NOMO-1 treated with dmso at 0.1 percent for 144 hours (cell line): Measurements from ENCODE around the gene RHCG.
A peak's percentile ranks its signal among the peaks of the same experiment; 100 is the strongest.

Experiments used
- DNase-seq: peaks from one replicate; lab custom pipeline; 2025; ENCODE audit not compliant: unreplicated experiment; lab: John Stamatoyannopoulos, UW

RHCG gene

DNA sequence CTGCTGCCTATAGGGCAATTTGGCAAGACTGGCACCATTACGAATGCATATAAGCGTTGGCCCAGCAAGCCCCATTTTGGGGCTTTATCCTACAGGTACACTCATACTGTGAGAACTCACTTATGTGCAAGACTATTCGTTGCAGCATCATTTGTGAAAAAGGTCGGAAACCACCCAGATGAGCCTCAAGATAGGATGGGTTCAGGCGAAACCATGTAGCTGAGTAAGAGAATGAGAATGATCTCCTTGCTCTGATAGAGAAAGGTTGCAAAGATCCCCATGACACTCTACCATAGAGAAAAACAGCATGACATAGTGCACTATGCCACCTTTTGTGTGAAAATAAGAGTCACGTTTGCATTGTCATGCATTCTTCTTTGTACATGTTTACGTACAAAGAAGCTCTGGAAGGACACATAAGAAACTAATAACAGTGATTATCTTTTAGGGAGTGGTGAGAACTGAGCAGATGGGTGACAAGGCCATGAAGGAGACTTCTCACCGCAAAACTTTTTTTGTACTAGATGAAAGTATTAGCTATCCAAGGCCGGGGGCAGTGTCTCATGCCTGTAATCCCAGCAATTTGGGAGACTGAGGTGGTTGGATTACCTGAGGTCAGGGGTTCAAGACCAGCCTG, 50.0 kb downstream of the RHCG start:
- DNase-seq, result no peak

DNA sequence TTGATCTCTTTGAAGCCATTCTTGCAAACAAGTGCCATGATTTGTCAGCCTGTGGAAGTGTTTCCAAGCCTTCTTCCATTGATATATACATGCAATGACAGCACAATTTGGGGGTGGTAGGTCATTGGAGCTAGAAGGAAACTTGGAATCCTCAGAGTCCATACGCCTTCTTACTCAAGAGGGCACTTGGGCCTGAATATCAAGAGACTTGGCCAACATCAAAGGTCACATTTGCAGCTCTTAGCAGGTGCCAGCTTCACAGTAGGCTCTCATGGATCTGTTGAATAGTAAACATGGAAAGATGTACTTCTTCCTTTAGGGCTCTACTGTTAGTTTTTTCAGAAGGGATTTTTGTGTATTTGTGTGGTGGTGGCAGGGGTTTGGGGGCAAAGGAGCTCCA, 50.9 kb downstream of the RHCG start:
- no peak for DNase-seq

DNA sequence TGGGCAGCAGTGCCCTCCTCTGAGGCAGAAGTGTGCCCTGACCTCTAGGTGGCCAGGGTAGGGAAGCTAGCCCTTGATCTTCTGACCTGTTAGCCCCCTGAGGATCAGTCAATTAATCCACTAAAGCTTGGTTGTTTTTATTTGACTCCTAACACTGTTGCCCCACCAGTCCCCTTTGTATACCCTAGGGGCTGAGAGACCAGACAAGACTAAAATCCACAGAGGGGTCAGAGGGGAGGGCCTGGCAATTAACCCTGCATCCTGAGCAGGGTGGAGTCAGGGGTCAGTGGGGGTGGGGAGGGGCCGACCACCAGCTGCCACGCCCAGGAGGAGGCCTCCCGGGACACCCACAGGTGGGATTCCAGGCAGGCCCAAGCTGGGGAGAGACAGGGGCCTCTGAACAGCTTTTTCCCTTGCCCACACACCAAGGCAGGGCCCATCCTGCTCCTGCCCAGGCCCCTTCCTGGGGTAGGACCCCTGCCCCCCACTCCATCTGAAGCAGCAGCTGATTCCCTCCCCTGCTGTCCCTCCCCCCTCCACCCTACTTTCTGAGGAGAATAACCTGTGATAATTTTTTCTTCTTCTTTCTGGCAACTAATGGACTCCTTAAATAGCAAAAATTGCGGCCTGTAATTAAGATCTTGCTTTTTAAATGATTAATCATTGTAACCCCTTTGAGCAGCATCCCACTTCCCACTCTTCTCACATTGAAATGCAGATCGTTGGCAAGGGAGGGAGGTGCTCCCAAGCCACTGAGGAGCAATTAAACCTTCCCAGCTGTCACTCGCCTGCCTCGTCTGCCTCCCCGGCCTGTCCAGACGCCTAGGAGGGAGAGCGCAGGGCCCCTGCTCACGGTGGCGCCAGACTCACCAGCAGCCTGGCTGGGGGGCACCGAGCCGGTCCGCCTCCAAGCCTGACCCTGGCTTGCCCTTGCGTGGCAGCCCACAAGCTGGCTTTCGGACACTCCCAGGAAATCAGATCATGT, 51.9 kb downstream of the RHCG start:
- no peak for DNase-seq

DNA sequence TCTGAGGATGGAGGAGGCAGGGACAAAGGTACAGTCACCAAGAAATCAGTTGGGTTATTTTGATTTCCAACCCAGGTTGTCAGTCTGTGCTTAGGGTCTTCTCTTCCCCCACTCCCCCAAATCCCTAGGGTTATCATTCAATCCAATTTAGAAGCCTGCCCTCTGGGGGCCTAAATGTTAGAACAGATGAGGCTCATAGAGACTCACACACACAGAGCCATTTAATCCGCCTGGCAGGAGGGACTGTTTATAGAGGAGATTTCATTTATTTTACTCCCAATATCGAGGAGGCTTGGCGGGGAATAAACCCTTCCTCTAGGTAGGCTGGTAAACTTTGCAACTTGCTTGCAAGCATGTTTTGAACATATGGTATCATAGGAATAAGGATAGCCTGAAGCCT, 52.8 kb downstream of the RHCG start:
- no peak for DNase-seq

DNA sequence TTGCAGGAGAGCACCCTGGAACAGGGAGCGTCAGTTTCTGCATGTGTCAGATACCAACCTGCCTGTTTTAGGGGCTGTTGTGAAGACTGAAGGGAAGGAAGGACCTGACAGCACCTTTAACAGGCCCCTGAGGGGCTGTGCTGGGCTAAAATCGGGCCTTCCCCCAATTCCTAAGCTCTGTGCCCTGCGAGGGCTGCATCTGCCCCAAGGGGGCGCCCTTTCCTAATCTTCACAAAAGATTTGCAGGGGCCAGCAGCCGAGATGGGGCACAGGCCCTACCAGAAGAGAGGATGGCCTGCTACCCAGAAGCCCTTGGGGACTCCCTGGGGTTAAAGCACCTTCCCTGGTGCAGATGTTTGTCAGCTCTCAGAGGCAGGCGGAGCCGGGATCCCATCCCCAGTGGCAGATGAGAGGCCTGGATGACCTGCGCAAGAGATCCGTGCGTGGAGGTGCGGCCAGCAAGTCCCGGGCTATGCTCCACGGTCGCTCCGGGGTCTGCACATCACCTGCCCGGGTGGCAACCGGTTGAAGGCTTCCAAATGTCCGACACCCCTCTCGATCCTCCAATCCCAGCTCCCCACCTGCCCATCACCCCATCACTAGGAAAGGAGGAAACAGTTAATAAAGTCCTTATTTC, 53.6 kb downstream of the RHCG start:
- peak; percentile 26 for DNase-seq

DNA sequence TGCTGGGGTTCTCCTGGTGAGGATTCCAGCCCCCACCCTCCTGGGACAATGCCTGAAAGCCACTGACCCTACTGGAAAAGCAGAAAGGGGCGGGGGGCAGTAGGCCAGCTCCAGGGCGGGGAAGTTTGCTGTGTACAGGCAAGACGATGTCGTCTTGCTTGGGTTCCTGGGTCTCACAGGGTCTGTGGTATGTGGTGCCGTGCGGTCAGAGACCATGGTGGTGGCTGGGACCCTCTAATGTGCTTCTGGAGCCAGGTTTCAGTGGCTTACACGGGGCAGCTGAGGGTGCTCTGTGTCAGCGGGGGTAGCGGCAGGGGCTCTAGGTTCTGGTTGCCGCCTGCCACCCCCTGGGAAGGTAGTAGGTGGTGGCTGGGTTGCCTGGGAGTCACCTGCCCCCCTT, 54.2 kb downstream of the RHCG start:
- no peak for DNase-seq

DNA sequence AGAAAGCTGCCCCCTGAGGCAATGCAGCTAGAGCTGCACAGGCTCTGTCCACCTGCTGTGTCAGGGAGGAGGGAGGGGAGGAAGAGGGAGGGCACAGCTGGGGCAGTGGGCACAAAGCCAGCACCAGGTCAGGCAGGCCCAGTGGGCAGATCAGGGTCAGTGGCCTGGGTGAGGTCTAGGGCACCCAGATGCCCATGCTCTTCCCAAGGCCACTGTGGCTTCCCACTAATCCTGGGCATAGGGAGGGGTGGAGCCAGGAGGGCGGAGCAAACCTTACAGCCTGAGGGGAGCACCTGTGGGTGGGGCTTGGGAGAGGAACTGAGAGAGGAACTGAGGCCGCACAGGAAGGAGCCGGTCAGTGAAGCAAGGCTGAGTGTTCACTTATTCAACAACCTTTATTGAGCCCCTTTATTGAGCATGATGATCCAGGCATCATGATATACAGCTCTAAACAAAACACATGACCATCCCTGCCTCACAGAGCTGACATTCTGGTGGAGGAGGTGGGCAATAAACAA, 55.0 kb downstream of the RHCG start:
- DNase-seq, result peak; percentile 80

DNA sequence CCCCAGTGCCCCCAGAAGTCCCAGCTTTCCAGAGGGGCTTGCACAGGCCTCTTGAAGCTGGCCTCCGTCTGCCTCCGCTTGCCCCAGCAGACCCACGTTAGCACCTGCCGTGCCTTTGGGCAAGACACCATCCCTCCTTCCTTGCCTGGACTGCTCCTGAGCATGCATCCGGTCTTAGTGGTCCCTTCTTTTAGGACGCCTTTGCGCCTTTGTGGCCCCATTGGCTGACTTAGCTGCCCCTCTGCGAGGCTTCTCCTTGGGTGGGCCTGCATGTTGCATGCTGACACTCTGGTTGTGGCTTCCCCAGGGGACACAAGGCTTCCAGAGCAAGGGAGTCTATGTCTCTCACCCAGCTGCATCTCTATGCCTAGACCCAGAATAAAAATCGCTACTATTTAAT, 56.6 kb downstream of the RHCG start:
- DNase-seq, result no peak

DNA sequence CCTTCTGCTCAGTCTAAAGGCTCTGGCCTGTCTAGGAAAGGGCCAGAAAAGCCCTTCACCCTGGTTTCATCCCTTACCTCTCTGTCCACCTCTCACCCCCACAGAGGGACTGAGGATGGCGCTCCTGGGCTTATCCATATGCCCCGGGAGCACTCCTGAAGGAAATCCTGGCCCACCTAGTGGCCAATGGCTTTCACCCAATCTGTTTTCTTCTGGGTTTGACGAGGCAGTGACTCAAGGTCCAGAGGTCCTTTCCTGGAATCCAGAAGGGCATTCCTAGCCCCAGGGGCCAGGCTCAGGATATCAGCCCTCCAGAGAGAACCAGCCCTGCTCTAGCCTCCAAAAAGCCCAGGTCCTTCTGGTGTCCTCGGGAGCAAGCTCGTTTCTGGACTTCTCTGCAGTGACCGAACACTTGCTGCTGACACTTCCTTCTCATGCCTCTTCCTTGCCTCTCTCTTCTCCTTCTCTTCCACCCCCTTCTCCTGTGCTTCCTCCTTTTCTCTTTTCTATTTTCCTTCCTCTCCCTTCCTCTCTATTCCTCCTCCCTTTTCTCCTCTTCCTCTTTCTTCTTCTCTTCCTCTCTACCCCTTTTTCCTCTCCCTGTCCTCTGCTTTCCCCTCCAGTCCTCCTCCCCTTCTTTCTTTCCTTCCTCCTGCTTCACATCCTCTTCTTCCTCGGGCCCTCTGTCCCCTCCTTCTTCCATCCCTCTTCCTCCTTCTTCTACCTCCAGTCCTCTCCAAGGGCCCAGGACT, 59.6 kb downstream of the RHCG start:
- no peak for DNase-seq

DNA sequence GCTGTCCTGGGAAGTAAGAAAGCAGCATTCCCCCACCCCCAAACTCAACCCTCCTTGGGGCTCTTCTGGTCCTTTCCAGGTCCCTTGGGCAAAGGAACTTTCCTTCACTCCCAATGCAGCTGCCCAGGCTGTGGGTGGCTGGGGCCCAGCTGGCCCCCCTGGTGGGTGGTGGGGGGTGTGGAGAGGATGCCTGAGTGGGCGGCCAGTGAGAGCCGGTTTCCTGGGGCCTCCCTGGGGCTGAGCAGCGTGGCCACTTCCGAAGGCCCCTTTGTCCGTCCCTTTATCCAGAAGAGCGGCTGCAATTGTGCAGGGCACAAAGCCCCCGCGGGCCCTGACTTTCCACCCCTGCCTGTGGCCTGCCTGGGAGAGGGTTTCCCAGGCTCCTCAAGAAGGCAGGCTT, 61.0 kb downstream of the RHCG start:
- no peak for DNase-seq

DNA sequence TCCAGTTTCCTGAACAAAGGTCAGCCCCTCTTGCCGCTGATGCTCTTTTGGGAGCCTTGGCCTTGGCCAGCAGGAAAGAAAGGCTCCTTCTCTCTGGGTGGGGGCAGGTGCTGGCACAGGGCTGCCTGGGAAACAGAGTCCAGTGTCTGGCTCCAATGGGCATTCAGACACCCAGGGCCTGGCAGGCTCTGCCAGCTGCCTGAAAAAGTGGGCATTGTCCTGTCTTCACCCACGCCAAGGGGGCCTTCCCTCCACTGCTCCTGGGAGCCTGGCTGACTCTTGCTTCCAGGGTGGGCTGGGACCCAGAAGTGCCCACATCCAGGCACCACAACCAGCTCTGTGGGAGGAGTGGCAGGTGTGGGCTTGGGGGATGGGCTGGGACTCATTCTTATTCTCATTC, 62.7 kb downstream of the RHCG start:
- DNase-seq, result no peak

DNA sequence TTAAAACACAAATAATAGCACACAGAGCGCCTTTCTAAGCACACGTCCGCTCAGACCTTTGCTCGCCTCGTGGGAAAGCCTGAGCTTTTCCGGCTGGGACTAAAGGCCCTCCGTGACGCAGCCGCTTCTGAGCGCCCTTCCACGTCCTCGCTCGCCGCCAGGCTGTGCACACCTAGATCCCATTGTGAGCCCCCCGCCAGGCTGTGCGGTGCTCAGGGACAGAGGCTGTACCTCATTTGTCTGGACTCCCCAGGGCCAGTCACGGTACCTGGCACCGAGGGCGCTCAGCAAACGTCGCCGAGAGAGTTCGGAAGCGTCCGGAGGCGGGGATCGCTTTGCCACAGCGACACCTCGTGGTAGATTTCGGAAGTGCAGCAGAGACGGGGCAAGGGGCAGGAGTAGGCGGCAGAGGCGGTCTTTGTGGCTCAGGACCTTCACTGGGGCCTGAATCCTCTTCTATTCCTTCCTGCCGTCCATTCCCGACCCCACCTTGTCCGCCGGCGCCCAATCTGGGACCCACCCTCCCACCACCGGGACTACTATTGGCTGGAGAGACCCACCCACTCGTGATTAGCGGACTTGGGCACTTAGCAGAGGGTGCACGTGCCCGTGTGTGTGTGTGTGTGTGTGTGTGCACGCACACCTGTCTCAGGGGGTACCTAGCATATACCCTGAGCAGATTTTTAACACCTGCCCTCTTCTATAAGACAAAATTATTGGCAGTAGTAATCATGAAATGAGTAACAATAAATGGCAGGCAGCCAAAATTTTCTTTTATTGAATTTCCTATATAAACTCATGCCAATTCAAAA, 65.6 kb downstream of the RHCG start:
- DNase-seq, result peak; percentile 63

DNA sequence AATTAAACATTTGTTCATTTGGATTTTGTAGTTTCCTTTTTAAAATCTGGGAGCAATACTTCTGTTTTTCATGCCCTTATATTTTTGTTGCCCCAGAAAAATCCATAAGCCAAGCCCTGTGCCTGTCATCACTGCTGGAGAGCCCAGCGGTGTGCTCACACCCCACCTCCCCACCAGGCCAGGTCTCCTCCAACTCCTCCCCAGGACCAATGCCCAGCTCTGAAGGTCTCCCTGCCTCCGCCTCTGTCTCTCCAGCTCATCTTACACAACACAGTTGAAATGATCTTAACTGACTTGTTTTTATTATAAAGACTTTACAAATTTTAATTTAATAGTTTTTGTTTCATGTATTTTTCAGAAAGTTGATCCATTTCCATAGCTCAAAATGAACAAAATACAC, 66.4 kb downstream of the RHCG start:
- DNase-seq, result no peak

DNA sequence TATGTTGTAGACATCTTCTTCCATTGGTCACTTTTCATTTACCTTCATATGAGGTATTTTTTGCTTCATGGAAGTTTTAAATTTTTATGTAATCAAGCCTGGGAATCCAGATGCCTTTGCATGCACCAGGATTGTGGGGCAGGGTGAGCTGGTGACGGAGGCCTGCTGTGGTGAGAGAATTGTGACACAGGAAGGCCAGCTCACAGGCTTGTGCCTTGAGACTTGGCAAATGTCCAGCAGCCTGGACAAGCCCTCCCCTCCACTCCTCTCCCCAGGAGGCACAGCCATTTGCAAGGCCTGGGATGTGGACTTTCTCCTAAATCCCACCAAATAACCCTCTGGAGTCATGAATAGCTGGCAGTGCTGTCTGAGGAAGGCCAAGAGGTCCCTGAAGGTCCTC, 67.4 kb downstream of the RHCG start:
- DNase-seq, result no peak

DNA sequence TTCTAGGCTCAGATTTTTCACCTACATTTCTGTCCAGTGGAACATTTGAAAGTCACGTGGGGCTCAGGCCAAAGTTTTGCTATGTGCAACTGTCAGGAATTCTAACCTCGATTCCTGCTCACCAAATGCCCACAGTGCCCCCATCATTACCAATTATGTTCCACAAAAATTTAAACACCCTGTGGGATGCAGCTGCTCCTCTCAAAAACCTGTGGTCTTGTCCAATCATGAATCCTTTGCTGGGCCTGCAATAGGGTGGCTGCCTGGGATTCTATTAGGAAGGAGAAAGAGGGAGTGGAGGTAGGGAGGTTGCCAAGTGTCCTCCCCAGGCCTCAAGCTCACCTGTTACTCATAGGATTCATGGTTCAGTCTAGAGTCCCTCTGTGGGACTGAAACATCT, 68.1 kb downstream of the RHCG start:
- DNase-seq, result no peak

DNA sequence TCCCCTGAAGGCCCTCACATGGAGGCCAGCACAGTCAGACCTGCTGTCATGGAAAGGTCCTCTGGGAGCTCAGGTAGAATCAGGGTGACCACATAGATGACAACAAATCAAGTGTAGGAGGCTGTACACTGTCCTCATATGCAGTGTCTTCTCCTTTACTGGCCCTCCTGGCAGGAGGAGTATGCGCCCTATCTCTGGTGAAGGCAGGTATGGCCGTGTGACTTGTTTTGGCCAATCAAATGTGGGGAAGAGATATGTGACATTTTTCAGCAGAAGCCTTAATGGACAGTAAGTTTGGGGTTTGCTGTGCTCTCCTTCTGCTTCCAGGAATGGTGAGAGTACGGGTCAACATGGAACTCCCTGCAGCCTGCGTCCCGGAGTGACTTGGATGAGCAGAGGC, 69.9 kb downstream of the RHCG start:
- no peak for DNase-seq

DNA sequence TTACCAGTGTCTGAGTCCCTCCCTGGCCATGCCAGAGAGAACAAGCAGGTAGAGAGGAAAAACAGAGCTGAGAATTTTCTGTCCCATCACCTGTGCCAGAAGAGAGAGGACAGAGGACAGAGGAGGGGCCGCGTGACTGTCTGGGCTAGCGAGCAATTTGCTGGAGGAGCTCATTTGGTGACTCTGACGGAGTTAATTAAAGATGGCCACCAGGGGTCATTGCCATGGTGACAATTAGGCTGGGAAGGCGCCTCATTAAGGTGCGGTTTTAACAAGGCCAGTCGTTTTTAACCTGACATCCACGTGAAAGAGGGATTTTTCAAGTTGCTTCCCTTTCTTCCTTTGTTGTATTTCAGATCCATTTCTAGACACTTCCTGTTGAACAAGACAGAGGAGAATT, 72.4 kb downstream of the RHCG start:
- DNase-seq, result no peak
